ENCODE measurements around the gene REPS1.

REPS1 gene

GRCh38 chr6:138972226-138972665 lies 15.8 kb downstream of the REPS1 start:
- in situ Hi-C loops (cut with MboI; ENCODE audit: low sequenced_read_pairs, unreplicated experiment) = no loop called here
- TF ChIP-seq CTCF (IDR thresholded peaks at IDR 0.05; ENCODE audit: borderline replicate concordance, control extremely low read depth, extremely low read depth, insufficient read depth, missing control alignments) = no peak
- DNase-seq (ENCODE audit: low spot score) = no peak

DNA sequence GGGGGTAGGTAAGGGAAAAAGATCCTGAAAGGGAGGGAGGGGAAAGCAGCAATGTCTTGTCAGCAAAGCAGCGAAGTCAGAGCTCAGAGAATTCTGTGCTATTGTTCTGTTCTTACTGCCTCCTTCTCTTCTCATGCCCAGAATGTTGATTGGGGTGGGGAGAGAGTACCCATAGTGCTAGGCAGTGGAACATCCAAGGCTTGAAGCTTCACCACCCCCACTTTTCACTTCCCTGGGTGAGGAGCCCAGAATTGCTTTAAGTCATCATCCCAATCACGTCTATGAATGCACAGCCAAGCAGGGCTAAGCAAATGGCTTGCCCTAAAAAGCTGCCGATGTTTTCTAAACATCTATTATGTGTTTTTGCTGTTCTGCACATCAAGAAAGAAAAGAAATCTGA lies 16.5 kb downstream of the REPS1 start:
- no peak for DNase-seq (ENCODE audit: low spot score)
- no peak for TF ChIP-seq CTCF (IDR thresholded peaks at IDR 0.05; ENCODE audit: borderline replicate concordance, control extremely low read depth, extremely low read depth, insufficient read depth, missing control alignments)
- in situ Hi-C loops (cut with MboI; ENCODE audit: low sequenced_read_pairs, unreplicated experiment) = no loop called here

- in situ Hi-C loops (cut with MboI; ENCODE audit: low sequenced_read_pairs, unreplicated experiment) = no loop called here
- no peak for TF ChIP-seq CTCF (IDR thresholded peaks at IDR 0.05; ENCODE audit: borderline replicate concordance, control extremely low read depth, extremely low read depth, insufficient read depth, missing control alignments)
- DNase-seq (ENCODE audit: low spot score) = no peak
Measured at GRCh38 chr6:138970856-138971425, 17.1 kb downstream of the REPS1 start.

DNA sequence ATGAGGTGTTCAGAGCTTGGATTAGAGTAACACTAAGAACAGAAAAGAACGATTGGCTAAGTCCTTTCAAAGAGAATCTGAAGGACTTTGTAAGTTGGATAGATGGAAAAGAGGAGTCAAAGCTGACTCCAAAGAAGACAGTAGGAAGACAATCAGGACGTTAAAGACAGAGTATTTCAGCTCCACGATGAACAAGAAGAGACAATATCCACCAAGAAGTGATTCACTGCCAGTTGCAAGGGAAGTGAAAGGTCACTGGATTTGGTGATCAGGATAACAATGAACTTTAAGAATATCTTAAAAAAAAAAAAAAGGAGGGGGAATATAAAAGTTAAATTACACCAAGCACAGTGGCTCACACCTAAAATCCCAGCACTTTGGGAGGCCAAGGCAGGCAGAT lies 17.9 kb downstream of the REPS1 start:
- in situ Hi-C loops (cut with MboI; ENCODE audit: low sequenced_read_pairs, unreplicated experiment) = no loop called here
- no peak for TF ChIP-seq CTCF (IDR thresholded peaks at IDR 0.05; ENCODE audit: borderline replicate concordance, control extremely low read depth, extremely low read depth, insufficient read depth, missing control alignments)

DNA sequence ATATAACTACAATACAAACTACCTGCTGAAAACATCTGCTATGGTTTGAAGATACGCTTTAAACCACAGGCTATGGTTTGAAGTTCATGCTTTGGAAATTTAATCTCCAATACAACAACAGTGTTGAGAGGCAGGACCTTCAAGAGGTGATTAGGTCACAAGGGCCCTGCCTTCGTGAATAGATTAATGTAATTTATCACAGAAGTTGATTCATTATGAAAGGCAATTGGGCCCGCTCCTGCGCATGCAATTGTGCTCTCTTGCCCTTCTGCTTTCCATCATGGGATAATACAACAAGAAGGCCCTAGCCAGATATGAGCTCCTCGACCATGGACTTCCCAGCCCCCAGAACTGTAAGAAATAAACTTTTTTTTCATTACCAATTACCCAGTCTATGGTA lies 21.2 kb downstream of the REPS1 start:
- TF ChIP-seq CTCF (IDR thresholded peaks at IDR 0.05; ENCODE audit: borderline replicate concordance, control extremely low read depth, extremely low read depth, insufficient read depth, missing control alignments) = no peak
- in situ Hi-C loops (cut with MboI; ENCODE audit: low sequenced_read_pairs, unreplicated experiment) = no loop called here

More for the DNA sequence above, 17.9 kb downstream of the REPS1 start:
- DNase-seq (ENCODE audit: low spot score) = no peak

GRCh38 chr6:138965971-138966370 lies 22.1 kb downstream of the REPS1 start:
- in situ Hi-C loops (cut with MboI; ENCODE audit: low sequenced_read_pairs, unreplicated experiment) = no loop called here
- no peak for DNase-seq (ENCODE audit: low spot score)

More for the DNA sequence above, 21.2 kb downstream of the REPS1 start:
- DNase-seq (ENCODE audit: low spot score) = no peak

More at GRCh38 chr6:138965971-138966370, 22.1 kb downstream of the REPS1 start:
- no peak for TF ChIP-seq CTCF (IDR thresholded peaks at IDR 0.05; ENCODE audit: borderline replicate concordance, control extremely low read depth, extremely low read depth, insufficient read depth, missing control alignments)
